Stimulated activated CD8-positive, alpha-beta memory T cell treated with anti-CD3 and anti-CD28 coated beads, Interleukin-15, amount 100 ng/mL, for 1 hour (primary cell): Measurements from ENCODE around the gene QRICH2.
A peak's percentile ranks its signal among the peaks of the same experiment; 100 is the strongest.
"Not testable (repeated sequence)": the region's sequence is repeated elsewhere in the genome, so short reads cannot be mapped to it uniquely, and the experiment has no call there.

ENCODE experiments used
- DNase-seq: peaks from one replicate; pipeline ENCODE4 v3.0.0-alpha.2; 2020; ENCODE audit warnings: low read depth

The QRICH2 gene

GRCh38 chr17:76326306-76326705, 18.2 kb upstream of the QRICH2 start:
- no peak for DNase-seq

- no peak for DNase-seq
Observed at GRCh38 chr17:76318586-76318985, 10.5 kb upstream of the QRICH2 start.

- no peak for DNase-seq
Observed at GRCh38 chr17:76317535-76317934, 9.5 kb upstream of the QRICH2 start.

- no peak for DNase-seq
Observed at GRCh38 chr17:76314392-76315227, 6.5 kb upstream of the QRICH2 start.

GRCh38 chr17:76312735-76313134, 4.7 kb upstream of the QRICH2 start:
- no peak for DNase-seq

- DNase-seq: no peak
Observed at GRCh38 chr17:76309461-76309860, 1.4 kb upstream of the QRICH2 start.

- DNase-seq: no peak
Observed at GRCh38 chr17:76307299-76307965, 644 bp downstream of the QRICH2 start.

GRCh38 chr17:76305135-76305454, 3.0 kb downstream of the QRICH2 start:
- not testable (repeated sequence) for DNase-seq

GRCh38 chr17:76304226-76305134, 3.6 kb downstream of the QRICH2 start:
- DNase-seq: no peak

- no peak for DNase-seq
Observed at GRCh38 chr17:76297436-76297835, 10.6 kb downstream of the QRICH2 start.

GRCh38 chr17:76296889-76297288, 11.2 kb downstream of the QRICH2 start:
- no peak for DNase-seq

- no peak for DNase-seq
Observed at GRCh38 chr17:76296186-76296585, 11.9 kb downstream of the QRICH2 start.

- DNase-seq: no peak
Observed at GRCh38 chr17:76293106-76293505, 15.0 kb downstream of the QRICH2 start.

- DNase-seq: no peak
Observed at GRCh38 chr17:76292567-76292966, 15.5 kb downstream of the QRICH2 start.

- no peak for DNase-seq
Observed at GRCh38 chr17:76281573-76282371, 26.3 kb downstream of the QRICH2 start.

GRCh38 chr17:76280650-76281049, 27.4 kb downstream of the QRICH2 start:
- no peak for DNase-seq

- no peak for DNase-seq
Observed at GRCh38 chr17:76279742-76280287, 28.3 kb downstream of the QRICH2 start.

GRCh38 chr17:76278952-76279741, 28.9 kb downstream of the QRICH2 start:
- DNase-seq: peak; percentile 78

- DNase-seq: no peak
Observed at GRCh38 chr17:76278268-76278908, 29.7 kb downstream of the QRICH2 start.
